Measurements from ENCODE around the gene XRCC5. TPM values are rescaled to one million over a fixed set of nuclear protein-coding genes. Genes with fewer than 3 reads are reported as not detected.

XRCC5 gene
- total RNA-seq, 1 experiment from 2014 or later = 322 TPM

DNA sequence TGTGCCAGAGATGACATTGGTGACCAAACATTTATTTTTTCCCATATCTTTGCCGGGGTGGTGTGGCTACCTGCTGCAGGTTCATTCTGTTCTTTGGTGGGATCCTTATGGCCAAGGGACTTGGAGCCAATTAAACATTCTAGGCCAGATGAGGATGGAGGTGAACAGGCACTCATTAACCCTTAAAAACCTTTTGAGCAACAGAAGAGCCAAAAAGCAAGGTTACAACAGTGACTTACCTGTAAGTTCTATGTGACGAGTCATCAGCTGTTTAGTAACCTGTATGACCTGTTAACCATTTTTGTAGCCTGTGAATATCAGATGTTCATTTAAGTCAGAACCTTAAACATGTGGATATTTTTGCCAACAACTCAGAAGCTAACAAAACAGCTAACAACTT, 105.6 kb downstream of the XRCC5 start:
- in situ Hi-C loops (cut with HindIII; ENCODE audit: low pct_unique_long_range_greater_than_20kb, low sequenced_read_pairs) (no loop called here), intact Hi-C loops (cut with micrococcal nuclease; ENCODE audit: unreplicated experiment) (no loop called here)
- H3K4me3 ChIP-seq (ENCODE audit: low read depth in 2 of 2, low read length in 2 of 2) = no peak overlapping the region
- no peaks in the 10 kb centered on the region for H3K36me3 ChIP-seq (ENCODE audit: control insufficient read depth, insufficient read depth, low read length)
- peaks cover 6% of the 10 kb centered on the region for H3K4me1 ChIP-seq (ENCODE audit: control insufficient read depth, insufficient read depth, low read length)
- BruUV-seq (replicated peaks) = no TSS peak
- H3K27me3 ChIP-seq (ENCODE audit: control insufficient read depth, insufficient read depth, low read length) = no peaks in the 10 kb centered on the region
- ChIA-PET CTCF (no interaction called here), POLR2A (no interaction called here)
- H3K27ac ChIP-seq (ENCODE audit: low read length) = no peak overlapping the region
- DNase-seq (ENCODE audit: low read depth, low spot score) = no peak
- H3K9me3 ChIP-seq (ENCODE audit: control insufficient read depth, insufficient read depth, low read depth, low read length) = no peaks in the 10 kb centered on the region
- ATAC-seq = no peak
- TF ChIP-seq, protein P1, sequence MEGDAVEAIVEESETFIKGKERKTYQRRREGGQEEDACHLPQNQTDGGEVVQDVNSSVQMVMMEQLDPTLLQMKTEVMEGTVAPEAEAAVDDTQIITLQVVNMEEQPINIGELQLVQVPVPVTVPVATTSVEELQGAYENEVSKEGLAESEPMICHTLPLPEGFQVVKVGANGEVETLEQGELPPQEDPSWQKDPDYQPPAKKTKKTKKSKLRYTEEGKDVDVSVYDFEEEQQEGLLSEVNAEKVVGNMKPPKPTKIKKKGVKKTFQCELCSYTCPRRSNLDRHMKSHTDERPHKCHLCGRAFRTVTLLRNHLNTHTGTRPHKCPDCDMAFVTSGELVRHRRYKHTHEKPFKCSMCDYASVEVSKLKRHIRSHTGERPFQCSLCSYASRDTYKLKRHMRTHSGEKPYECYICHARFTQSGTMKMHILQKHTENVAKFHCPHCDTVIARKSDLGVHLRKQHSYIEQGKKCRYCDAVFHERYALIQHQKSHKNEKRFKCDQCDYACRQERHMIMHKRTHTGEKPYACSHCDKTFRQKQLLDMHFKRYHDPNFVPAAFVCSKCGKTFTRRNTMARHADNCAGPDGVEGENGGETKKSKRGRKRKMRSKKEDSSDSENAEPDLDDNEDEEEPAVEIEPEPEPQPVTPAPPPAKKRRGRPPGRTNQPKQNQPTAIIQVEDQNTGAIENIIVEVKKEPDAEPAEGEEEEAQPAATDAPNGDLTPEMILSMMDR (IDR thresholded peaks at IDR 0.05) = no peak
- TF ChIP-seq, protein P2, sequence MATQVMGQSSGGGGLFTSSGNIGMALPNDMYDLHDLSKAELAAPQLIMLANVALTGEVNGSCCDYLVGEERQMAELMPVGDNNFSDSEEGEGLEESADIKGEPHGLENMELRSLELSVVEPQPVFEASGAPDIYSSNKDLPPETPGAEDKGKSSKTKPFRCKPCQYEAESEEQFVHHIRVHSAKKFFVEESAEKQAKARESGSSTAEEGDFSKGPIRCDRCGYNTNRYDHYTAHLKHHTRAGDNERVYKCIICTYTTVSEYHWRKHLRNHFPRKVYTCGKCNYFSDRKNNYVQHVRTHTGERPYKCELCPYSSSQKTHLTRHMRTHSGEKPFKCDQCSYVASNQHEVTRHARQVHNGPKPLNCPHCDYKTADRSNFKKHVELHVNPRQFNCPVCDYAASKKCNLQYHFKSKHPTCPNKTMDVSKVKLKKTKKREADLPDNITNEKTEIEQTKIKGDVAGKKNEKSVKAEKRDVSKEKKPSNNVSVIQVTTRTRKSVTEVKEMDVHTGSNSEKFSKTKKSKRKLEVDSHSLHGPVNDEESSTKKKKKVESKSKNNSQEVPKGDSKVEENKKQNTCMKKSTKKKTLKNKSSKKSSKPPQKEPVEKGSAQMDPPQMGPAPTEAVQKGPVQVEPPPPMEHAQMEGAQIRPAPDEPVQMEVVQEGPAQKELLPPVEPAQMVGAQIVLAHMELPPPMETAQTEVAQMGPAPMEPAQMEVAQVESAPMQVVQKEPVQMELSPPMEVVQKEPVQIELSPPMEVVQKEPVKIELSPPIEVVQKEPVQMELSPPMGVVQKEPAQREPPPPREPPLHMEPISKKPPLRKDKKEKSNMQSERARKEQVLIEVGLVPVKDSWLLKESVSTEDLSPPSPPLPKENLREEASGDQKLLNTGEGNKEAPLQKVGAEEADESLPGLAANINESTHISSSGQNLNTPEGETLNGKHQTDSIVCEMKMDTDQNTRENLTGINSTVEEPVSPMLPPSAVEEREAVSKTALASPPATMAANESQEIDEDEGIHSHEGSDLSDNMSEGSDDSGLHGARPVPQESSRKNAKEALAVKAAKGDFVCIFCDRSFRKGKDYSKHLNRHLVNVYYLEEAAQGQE (IDR thresholded peaks at IDR 0.05; ENCODE audit: insufficient read depth in 1 of 2, low read depth in 2 of 2, low read length in 1 of 2) = no peak
- TF ChIP-seq POLR2AphosphoS5 (IDR thresholded peaks at IDR 0.05; ENCODE audit: low read depth, low read length) (no peak), TCF7L2 (IDR thresholded peaks at IDR 0.05; ENCODE audit: low read depth, low read length) (no peak), SIN3A (IDR thresholded peaks at IDR 0.05; ENCODE audit: borderline replicate concordance, insufficient read depth, low read depth, low read length) (no peak)

DNA sequence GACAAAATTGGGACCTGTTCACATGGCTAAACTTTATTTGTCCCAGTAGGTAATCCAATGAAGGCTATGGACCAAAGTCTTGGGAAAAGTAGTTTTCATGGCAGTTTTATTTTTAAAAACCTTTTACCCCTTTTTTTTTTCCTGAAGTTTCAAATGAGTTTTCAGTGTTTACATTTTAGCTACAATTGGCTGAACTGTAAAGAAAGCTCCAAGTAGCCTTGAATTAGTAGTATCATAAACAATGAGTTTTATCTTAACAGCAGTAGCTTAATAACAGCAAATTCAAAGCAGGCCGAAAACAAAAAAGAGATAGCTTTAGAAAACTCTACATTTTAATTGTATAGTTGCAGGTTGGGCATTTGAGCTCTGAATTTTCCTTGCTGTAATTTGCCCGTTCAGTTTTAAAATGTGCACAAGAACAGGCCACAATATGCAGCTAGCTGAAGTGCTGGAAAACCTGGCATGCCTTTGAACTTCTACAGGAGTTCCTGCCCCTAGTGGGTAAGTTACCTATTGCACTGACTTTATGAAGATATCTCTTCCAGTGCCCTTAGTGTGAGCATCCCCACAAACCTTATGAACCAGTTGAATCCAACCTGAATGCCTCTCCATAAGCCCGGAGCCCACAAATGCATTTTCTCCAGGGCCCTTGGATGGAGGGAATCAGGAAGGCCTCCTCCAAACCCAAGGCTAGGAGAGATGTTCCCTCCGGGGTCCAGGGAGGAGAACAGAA, 106.7 kb downstream of the XRCC5 start:
- Histone ChIP-seq H3K4me3 (ENCODE audit: low read depth in 2 of 2, low read length in 2 of 2) (no peak overlapping the region), H3K4me1 (ENCODE audit: control insufficient read depth, insufficient read depth, low read length) (peaks cover 6% of the 10 kb centered on the region), H3K27me3 (ENCODE audit: control insufficient read depth, insufficient read depth, low read length) (no peaks in the 10 kb centered on the region), H3K27ac (ENCODE audit: low read length) (no peak overlapping the region), H3K9me3 (ENCODE audit: control insufficient read depth, insufficient read depth, low read depth, low read length) (no peaks in the 10 kb centered on the region), H3K36me3 (ENCODE audit: control insufficient read depth, insufficient read depth, low read length) (no peaks in the 10 kb centered on the region)
- BruUV-seq (replicated peaks) = no TSS peak
- POLR2A ChIA-PET = interaction anchor here (0.6 to 0.7 kb wide), 2 partner anchors 158 to 1792 kb away, joined by 3 to 4 read pairs; no protein-coding TSS in a partner anchor
- intact Hi-C loops (cut with micrococcal nuclease; ENCODE audit: unreplicated experiment) = no loop called here
- DNase-seq (ENCODE audit: low read depth, low spot score) (no peak), ATAC-seq (peak; percentile 72; the same call in 1 of the 2 replicates)
- TF ChIP-seq TCF7L2 (IDR thresholded peaks at IDR 0.05; ENCODE audit: low read depth, low read length) (0 out of 2 replicates have a peak, but pooled peaks have one; percentile 44), SIN3A (IDR thresholded peaks at IDR 0.05; ENCODE audit: borderline replicate concordance, insufficient read depth, low read depth, low read length) (no peak)
- TF ChIP-seq, protein P2 (IDR thresholded peaks at IDR 0.05; ENCODE audit: insufficient read depth in 1 of 2, low read depth in 2 of 2, low read length in 1 of 2) = no peak
- TF ChIP-seq, protein P1 (IDR thresholded peaks at IDR 0.05) = peak; percentile 64
- CTCF ChIA-PET = interaction anchor here (0.5 to 0.7 kb wide), 3 partner anchors 189 to 285 kb away, joined by 3 to 9 read pairs (median 3); no protein-coding TSS in a partner anchor
- in situ Hi-C loops (cut with HindIII; ENCODE audit: low pct_unique_long_range_greater_than_20kb, low sequenced_read_pairs) = no loop called here
